HUES48 (cell line): ENCODE results near the gene BRICD5.
"Not testable (repeated sequence)": the region's sequence is repeated elsewhere in the genome, so short reads cannot be mapped to it uniquely, and the experiment has no call there.

ENCODE experiments used
- H3K27ac ChIP-seq: one replicate; pipeline ENCODE4 v1.7.0; 2013; ENCODE audit warnings: low read depth, low read length, inconsistent platforms
- H3K27me3 ChIP-seq: 2 replicates; pipeline ENCODE4 v1.6.1; 2013; ENCODE audit warnings: mild to moderate bottlenecking, low read length; ENCODE audit not compliant: control insufficient read depth, insufficient read depth
- H3K36me3 ChIP-seq: 2 replicates; pipeline ENCODE4 v1.6.1; 2013; ENCODE audit warnings: low read length; ENCODE audit not compliant: control insufficient read depth, insufficient read depth
- H3K4me1 ChIP-seq: 2 replicates; pipeline ENCODE4 v1.6.1; 2013; ENCODE audit warnings: mild to moderate bottlenecking, low read length; ENCODE audit not compliant: control insufficient read depth, insufficient read depth
- H3K4me3 ChIP-seq: 2 replicates; pipeline ENCODE4 v1.5.1; 2013; ENCODE audit warnings: mild to moderate bottlenecking, low read depth, low read length
- H3K9ac ChIP-seq: 2 replicates; pipeline ENCODE4 v1.6.1; 2013; ENCODE audit warnings: mild to moderate bottlenecking, low read depth, low read length, moderate library complexity
- H3K9me3 ChIP-seq: 2 replicates; pipeline ENCODE4 v1.6.1; 2013; ENCODE audit warnings: low read length; ENCODE audit not compliant: control insufficient read depth, insufficient read depth

Gene BRICD5

DNA sequence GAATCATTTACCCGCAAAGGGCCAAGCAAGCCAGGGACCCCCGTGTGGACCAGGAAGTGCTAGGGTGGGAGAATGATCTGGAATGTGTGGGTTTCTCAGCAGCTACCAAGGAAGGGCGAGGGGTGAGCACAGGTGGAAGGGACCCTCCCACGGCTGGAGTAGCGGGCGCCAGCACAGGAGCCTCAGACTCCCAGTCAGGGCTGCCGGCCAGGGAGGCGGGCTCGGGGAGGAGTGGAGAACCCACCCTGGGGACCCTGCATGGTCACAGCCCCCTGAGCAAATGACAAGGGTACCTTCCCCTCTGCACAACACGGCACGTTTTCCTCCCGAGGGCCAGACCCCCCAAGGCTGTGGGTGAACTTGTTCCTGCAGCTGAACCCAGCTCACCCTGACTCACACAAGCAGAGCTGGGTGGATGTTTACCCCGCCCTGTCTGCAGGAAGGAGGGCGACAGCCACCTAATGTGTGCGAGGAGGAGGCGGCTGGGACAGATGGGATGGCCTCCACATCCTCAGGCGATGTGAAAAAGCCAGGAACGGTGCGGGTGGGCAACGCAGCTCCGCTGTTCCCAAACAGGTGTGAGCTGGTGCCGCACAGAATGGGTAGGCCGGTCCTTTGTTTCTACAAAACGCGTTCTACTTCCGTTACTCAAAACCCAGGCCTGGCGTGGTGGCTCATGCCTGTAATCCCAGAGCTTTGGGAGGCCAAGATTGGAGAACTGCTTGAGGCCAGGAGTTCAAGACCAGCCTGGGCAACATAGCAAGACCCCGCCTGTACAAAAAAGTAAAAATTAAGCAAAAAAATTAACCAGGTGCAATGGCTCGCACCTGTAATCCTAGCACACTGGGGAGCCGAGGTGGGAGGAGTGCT lies 34.5 kb upstream of the BRICD5 start:
- no peak overlapping the region for H3K27ac ChIP-seq
- no peak overlapping the region for H3K4me3 ChIP-seq
- H3K36me3 ChIP-seq, result peaks cover 65% of the 10 kb centered on the region
- H3K4me1 ChIP-seq, result no peaks in the 10 kb centered on the region; the same call in 1 of the 2 replicates
- H3K9ac ChIP-seq, result no peak overlapping the region
- H3K9me3 ChIP-seq, result no peaks in the 10 kb centered on the region
- no peaks in the 10 kb centered on the region for H3K27me3 ChIP-seq

- Histone ChIP-seq H3K4me3 (no peak overlapping the region), H3K27me3 (no peaks in the 10 kb centered on the region), H3K27ac (no peak overlapping the region), H3K36me3 (peaks cover 64% of the 10 kb centered on the region), H3K9ac (no peak overlapping the region), H3K9me3 (no peaks in the 10 kb centered on the region), H3K4me1 (no peaks in the 10 kb centered on the region)
These were observed 33.6 kb upstream of the BRICD5 start for GRCh38 chr16:2244301-2244700.

DNA sequence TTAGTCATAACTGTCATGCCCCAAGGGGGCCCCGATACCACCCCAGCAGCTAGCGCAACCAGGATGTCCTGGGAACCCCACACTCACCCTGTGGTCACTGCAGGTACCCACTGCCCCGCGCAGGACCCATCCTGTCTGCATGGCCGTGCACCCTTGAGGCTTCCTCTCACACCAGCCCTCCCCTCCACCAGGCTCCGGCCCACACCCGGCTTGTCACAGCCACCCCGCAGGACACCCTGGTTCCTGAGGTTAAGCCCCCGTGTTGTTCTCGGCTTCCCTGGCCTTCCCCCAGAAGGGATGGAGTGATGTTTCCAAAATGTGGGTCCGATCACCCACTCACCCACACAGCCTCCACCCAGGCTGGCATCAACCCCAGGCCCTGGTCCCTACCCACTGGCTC lies 33.1 kb upstream of the BRICD5 start:
- H3K27ac ChIP-seq, result no peak overlapping the region
- no peaks in the 10 kb centered on the region for H3K9me3 ChIP-seq
- H3K4me3 ChIP-seq, result no peak overlapping the region
- H3K4me1 ChIP-seq, result no peaks in the 10 kb centered on the region
- peaks cover 61% of the 10 kb centered on the region for H3K36me3 ChIP-seq
- no peaks in the 10 kb centered on the region for H3K27me3 ChIP-seq
- H3K9ac ChIP-seq, result no peak overlapping the region

DNA sequence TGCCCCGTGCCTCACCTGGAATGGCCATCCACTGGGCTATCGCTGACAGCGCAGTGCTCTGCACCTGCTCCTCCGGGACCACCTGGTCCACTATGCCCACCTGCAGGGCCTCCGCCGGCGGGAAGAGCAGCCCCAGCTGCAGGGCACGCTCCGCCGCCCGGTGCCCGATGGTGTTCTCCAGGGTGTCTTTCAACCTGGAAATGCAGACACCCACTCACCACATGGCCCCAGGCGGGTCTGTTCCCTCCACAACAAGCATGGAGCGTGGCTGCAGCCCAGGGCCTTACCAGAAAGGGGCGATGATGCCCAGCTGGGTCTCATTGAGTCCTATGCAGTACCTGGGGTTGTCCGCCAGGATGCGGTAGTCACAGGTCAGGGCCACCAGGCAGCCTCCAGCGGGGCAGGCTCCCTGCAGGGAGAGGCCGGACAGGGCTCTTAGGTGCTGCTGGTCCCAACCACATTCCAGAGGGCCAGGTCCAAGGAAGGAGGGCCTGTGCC lies 32.4 kb upstream of the BRICD5 start:
- peaks cover 56% of the 10 kb centered on the region for H3K36me3 ChIP-seq
- no peak overlapping the region for H3K4me3 ChIP-seq

GRCh38 chr16:2242598-2242997 lies 31.9 kb upstream of the BRICD5 start:
- H3K27me3 ChIP-seq, result peaks cover 7% of the 10 kb centered on the region
- no peak overlapping the region for H3K4me3 ChIP-seq
- H3K36me3 ChIP-seq, result peaks cover 52% of the 10 kb centered on the region
- no peak overlapping the region for H3K27ac ChIP-seq
- no peaks in the 10 kb centered on the region for H3K9me3 ChIP-seq
- no peak overlapping the region for H3K9ac ChIP-seq
- no peaks in the 10 kb centered on the region; the same call in 1 of the 2 replicates for H3K4me1 ChIP-seq

More for the DNA sequence above, 32.4 kb upstream of the BRICD5 start:
- Histone ChIP-seq H3K27ac (no peak overlapping the region), H3K27me3 (0 out of 2 replicates have a peak, but pooled peaks cover 2% of the 10 kb centered on the region), H3K9ac (no peak overlapping the region), H3K4me1 (no peaks in the 10 kb centered on the region; the same call in 1 of the 2 replicates), H3K9me3 (no peaks in the 10 kb centered on the region)

DNA sequence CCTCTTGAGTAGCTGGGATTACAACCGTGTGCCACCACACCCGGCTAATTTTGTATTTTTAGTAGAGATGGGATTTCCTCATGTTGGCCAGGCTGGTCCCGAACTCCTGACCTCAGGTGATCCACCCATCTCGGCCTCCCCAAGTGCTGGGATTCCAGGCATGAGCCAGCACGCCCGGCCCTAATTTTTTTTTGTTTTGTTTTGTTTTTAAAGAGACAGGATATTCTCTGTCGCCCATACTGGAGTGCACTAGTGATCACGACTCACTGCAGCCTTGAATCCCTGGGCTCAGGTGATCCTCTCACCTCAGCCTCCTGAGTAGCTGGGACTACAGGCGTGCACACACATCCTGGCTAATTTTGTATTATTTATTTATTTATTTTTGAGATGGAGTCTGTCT lies 29.7 kb upstream of the BRICD5 start:
- peaks cover 36% of the 10 kb centered on the region for H3K36me3 ChIP-seq
- not testable (repeated sequence) for H3K27ac ChIP-seq, H3K9me3 ChIP-seq, H3K4me1 ChIP-seq, H3K9ac ChIP-seq, H3K4me3 ChIP-seq
- H3K27me3 ChIP-seq, result peaks cover 20% of the 10 kb centered on the region

DNA sequence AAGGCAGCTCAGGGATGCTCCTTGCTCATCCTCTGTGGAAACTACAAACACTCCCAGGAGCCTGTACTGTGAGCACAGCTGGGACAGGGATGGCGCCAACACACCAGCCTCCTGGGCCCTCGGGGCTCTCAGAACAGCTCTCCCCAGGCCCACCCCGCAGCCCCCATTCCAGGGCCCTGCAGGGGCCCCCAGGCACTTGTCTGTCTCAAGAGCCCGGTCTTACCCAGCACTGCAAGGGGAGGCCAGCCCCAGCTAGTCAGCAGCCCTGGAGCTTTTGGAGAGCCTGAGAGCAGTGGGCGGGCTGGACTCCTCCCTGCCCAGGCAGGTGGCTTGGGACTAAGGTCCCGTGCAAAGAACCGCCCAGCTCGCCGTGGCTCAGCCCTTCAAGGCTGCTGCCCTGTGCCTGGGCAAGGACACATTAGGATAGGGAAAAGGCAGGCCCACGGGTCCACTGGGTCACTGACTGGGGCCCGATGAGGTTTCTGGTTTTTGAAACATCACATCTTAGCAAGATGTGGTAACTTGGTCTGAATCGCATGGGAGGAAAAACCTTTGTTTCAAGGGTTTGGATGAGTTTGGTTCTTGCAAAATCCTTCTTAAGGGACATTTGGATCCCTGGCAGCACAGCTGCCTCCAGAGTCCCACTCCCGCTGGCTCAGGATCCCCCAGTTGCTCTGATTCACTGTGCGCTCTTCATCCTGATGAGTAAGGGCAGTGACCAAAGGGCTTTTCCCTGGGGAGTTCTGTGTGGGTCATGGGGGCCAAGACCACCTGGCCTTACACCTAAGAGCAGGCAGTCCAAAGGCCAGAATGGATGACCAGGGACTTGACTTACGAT lies 28.4 kb upstream of the BRICD5 start:
- no peak overlapping the region for H3K4me3 ChIP-seq
- peaks cover 20% of the 10 kb centered on the region for H3K27me3 ChIP-seq
- no peak overlapping the region for H3K27ac ChIP-seq
- peaks cover 34% of the 10 kb centered on the region for H3K36me3 ChIP-seq
- H3K9ac ChIP-seq, result no peak overlapping the region
- H3K4me1 ChIP-seq, result no peaks in the 10 kb centered on the region; the same call in 1 of the 2 replicates
- H3K9me3 ChIP-seq, result no peaks in the 10 kb centered on the region

DNA sequence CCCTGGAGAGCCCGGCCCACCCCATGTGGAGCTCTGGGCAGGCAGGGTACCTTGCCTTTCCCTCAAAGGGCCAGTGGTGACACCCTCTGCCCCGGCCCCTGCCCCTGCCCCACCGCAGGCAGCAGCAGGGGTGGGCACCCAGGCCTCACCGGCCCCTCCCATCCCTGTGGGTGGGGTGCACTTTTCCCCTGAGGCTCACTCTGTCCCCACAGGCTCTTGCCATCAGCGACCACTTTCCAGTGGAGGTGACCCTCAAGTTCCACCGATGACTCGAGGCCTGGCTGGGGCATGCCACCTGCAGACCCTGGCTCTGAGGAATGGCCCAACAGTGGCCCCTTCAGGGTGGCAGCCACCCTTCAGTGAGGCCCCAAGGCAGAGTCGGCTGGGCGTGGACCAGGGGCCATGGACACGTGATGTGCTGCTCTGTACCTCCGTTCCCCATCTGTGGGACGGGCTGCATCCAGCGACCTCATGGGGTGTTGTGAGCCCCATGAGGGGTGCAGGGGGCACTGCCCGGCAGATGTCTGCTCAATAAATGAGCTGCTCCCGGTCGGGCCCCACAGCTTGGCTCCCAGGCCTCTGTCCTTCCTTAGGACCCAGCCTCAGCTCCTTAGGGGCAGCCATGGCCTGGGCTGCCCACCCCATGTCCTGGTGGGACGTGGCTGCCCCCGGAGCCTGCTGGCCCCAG lies 27.6 kb upstream of the BRICD5 start:
- Histone ChIP-seq H3K4me1 (no peaks in the 10 kb centered on the region; the same call in 1 of the 2 replicates), H3K9me3 (no peaks in the 10 kb centered on the region), H3K4me3 (peak overlapping the region; percentile 56; the same call in 1 of the 2 replicates), H3K27ac (no peak overlapping the region), H3K36me3 (peaks cover 34% of the 10 kb centered on the region), H3K27me3 (peaks cover 20% of the 10 kb centered on the region), H3K9ac (no peak overlapping the region)

DNA sequence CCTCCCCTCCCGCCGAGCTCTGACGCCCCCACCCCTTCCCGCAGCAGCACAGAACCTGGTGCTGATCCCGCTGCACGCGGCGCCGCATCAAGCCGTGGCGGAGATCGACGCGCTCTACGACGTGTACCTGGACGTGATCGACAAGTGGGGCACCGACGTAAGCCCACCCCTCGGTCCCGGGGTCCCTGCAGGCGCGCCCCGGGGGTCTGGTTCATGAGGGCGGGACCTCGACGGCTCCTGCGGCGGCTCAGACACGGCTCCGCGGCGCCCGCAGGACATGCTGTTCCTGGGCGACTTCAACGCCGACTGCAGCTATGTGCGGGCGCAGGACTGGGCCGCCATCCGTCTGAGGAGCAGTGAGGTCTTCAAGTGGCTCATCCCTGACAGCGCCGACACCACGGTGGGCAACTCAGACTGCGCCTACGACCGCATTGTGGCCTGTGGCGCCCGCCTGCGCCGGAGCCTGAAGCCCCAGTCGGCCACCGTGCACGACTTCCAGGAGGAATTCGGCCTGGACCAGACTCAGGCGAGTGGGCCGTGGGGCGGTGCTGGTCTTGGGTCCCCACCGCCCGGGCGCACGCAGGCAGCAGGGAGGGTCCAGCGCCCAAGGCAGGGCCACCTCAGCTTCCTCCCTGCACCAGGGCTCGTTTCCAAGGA lies 27.0 kb upstream of the BRICD5 start:
- no peaks in the 10 kb centered on the region for H3K9me3 ChIP-seq
- H3K27me3 ChIP-seq, result peaks cover 20% of the 10 kb centered on the region
- H3K9ac ChIP-seq, result no peak overlapping the region
- H3K36me3 ChIP-seq, result peaks cover 34% of the 10 kb centered on the region
- H3K4me1 ChIP-seq, result no peaks in the 10 kb centered on the region; the same call in 1 of the 2 replicates
- H3K4me3 ChIP-seq, result peak overlapping the region; percentile 56; the same call in 1 of the 2 replicates
- H3K27ac ChIP-seq, result no peak overlapping the region

DNA sequence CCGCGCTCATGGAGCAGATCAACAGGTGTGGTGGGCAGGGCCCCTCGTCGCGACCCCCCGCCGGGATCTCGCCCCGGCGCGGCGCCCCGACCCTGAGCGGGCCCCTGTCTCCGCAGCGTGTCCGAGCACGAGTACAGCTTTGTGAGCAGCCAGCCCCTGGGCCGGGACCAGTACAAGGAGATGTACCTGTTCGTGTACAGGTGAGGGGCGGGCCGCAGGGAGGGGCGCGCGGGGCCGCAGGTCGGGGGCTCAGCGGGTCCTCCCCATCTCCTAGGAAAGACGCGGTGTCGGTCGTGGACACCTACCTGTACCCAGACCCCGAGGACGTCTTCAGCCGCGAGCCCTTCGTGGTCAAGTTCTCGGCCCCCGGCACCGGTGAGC lies 26.4 kb upstream of the BRICD5 start:
- H3K27me3 ChIP-seq, result peaks cover 20% of the 10 kb centered on the region
- H3K9ac ChIP-seq, result no peak overlapping the region
- no peaks in the 10 kb centered on the region for H3K9me3 ChIP-seq
- H3K4me1 ChIP-seq, result no peaks in the 10 kb centered on the region; the same call in 1 of the 2 replicates
- peaks cover 34% of the 10 kb centered on the region for H3K36me3 ChIP-seq
- no peak overlapping the region for H3K27ac ChIP-seq
- H3K4me3 ChIP-seq, result peak overlapping the region; percentile 56
